Gastroesophageal sphincter (tissue), 3 donors: ENCODE measurements around the gene R3HDML.

ENCODE experiments used
- EP300 ChIP-seq: sonication (generic); formaldehyde crosslinking; IDR thresholded peaks from one replicate; pipeline ENCODE4 v1.6.1; 2017; ENCODE audit warnings: antibody characterized with exemption, mild to moderate bottlenecking
- POLR2A ChIP-seq, 2 donors: fragments of 450-650 bp; IDR thresholded peaks; one replicate each; pipeline ENCODE4 v1.6.1; 2017; ENCODE audit warnings: antibody characterized with exemption in 2 of 2, mild to moderate bottlenecking in 2 of 2, moderate library complexity in 1 of 2
- POLR2AphosphoS5 ChIP-seq: sonication (generic); formaldehyde crosslinking; IDR thresholded peaks from one replicate; pipeline ENCODE4 v1.6.1; 2017; ENCODE audit warnings: antibody characterized with exemption
- TF ChIP-seq, protein P1 (sequence below), 4 experiments: fragments of 200-600 bp in 2 of 4; fragments of 450-650 bp in 2 of 4; sonication (generic) in 1 of 4; IDR thresholded peaks; one replicate each; pipeline ENCODE4 v1.5.1; 2017 to 2019; ENCODE audit warnings: antibody characterized with exemption in 4 of 4, mild to moderate bottlenecking in 2 of 4, moderate library complexity in 2 of 4

DNA sequence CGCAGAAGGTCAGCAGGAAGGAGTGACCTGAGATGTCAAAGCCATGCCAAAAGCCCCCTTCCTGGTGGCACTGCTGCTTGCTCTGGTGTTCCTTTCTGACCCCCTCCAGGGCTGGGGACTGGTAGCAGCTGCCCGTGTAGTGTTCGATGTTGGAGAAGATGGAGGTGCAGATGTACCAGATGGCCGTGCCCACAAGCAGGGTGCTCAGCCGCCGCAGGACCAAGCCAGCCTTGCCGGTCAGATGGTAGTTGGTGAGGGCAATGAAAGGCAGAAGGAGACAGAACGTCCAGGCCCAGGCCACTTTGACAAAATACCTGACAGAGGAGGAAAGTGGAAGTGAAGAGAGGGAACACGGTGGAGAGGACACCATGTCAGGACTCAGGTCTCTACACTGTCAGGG is 29.9 kb upstream of the R3HDML start:
- TF ChIP-seq, protein P1, sequence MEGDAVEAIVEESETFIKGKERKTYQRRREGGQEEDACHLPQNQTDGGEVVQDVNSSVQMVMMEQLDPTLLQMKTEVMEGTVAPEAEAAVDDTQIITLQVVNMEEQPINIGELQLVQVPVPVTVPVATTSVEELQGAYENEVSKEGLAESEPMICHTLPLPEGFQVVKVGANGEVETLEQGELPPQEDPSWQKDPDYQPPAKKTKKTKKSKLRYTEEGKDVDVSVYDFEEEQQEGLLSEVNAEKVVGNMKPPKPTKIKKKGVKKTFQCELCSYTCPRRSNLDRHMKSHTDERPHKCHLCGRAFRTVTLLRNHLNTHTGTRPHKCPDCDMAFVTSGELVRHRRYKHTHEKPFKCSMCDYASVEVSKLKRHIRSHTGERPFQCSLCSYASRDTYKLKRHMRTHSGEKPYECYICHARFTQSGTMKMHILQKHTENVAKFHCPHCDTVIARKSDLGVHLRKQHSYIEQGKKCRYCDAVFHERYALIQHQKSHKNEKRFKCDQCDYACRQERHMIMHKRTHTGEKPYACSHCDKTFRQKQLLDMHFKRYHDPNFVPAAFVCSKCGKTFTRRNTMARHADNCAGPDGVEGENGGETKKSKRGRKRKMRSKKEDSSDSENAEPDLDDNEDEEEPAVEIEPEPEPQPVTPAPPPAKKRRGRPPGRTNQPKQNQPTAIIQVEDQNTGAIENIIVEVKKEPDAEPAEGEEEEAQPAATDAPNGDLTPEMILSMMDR (IDR thresholded peaks at IDR 0.05) = no peak
- TF ChIP-seq POLR2A (IDR thresholded peaks at IDR 0.05) (no peak), POLR2AphosphoS5 (no peak), EP300 (no peak)
